Endothelial cell of umbilical vein (primary cell): ENCODE measurements around the gene NAT10. TPM values are rescaled to one million over a fixed set of nuclear protein-coding genes. Genes with fewer than 3 reads are reported as not detected.

Source experiments
- BruUV-seq: library from RNA; stranded (reverse); fragments of 400-500 nt; replicated peaks from 2 replicates; lab custom pipeline; 2021; lab: Mats Ljungman, UMichigan
- CTCF ChIA-PET: fragments of 300-600, 350-600 bp; sonication (Branson Sonifier 250); formaldehyde crosslinking; loops from one replicate; lab custom pipeline; 2021; ENCODE audit warnings: antibody characterized with exemption, inconsistent platforms; lab: Charles Lee
- POLR2A ChIA-PET: fragments of 300-600, 350-600 bp; sonication (Branson Sonifier 250); formaldehyde crosslinking; loops from one replicate; lab custom pipeline; 2021; ENCODE audit warnings: antibody characterized with exemption, inconsistent platforms; lab: Charles Lee
- DNase-seq: peaks from one replicate; pipeline ENCODE4 v3.0.0-alpha.2; 2011; ENCODE audit warnings: low read depth, low spot score
- FAIRE-seq: peaks from 2 replicates; lab custom pipeline; 2011; peaks lifted over from hg19 to GRCh38; lab: Jason Lieb, UNC
- H2AFZ ChIP-seq: 2 replicates; pipeline ENCODE4 v1.6.0; 2012; ENCODE audit warnings: low read depth, low read length, control low read depth, inconsistent platforms
- H3K27ac ChIP-seq: 2 replicates; pipeline ENCODE4 v1.5.1; 2011; ENCODE audit warnings: low read depth, mild to moderate bottlenecking, control low read depth, low read length, moderate library complexity; ENCODE audit not compliant: insufficient read depth
- H3K27me3 ChIP-seq, 2 experiments: 2 replicates each; pipeline versions ENCODE4 v1.6.0 to v1.6.1; 2011; ENCODE audit warnings: low read length in 2 of 2, mixed read lengths in 1 of 2; ENCODE audit not compliant: control insufficient read depth in 2 of 2, insufficient read depth in 2 of 2
- H3K36me3 ChIP-seq, 2 experiments: 2 replicates in 1 of 2; 3 replicates in 1 of 2; pipeline ENCODE4 v1.5.1; 2011; ENCODE audit warnings: low read length in 2 of 2, mild to moderate bottlenecking in 1 of 2, moderate library complexity in 1 of 2; ENCODE audit not compliant: control insufficient read depth in 2 of 2, insufficient read depth in 2 of 2; ENCODE audit errors: extremely low read depth in 1 of 2
- H3K4me1 ChIP-seq: 3 replicates; pipeline ENCODE4 v1.5.1; 2011; ENCODE audit warnings: mild to moderate bottlenecking, low read length; ENCODE audit not compliant: control insufficient read depth, insufficient read depth; ENCODE audit errors: extremely low read depth
- H3K4me2 ChIP-seq: 2 replicates; pipeline ENCODE4 v1.6.1; 2011; ENCODE audit warnings: low read length, control low read depth, mixed read lengths; ENCODE audit not compliant: insufficient read depth
- H3K4me3 ChIP-seq, 3 experiments: fragments of 200-600 bp in 1 of 3; sonication (generic), shearing (Covaris generic) in 1 of 3; replicated peaks in 1 of 3; 2 replicates each; pipeline ENCODE4 v1.5.1; 2011 to 2016; ENCODE audit warnings: control low read depth in 3 of 3, low read length in 3 of 3, mild to moderate bottlenecking in 2 of 3, inconsistent platforms in 1 of 3, low read depth in 1 of 3, moderate library complexity in 1 of 3; ENCODE audit not compliant: insufficient read depth in 1 of 3
- H3K79me2 ChIP-seq: 2 replicates; pipeline ENCODE4 v1.6.0; 2012; ENCODE audit warnings: low read length, inconsistent platforms; ENCODE audit not compliant: control insufficient read depth, insufficient read depth
- H3K9ac ChIP-seq: replicated peaks from 2 replicates; pipeline ENCODE3; 2011; ENCODE audit warnings: low read length, control low read depth; ENCODE audit not compliant: insufficient read depth; ENCODE audit errors: extremely low read depth
- H3K9me1 ChIP-seq: replicated peaks from 3 replicates; pipeline ENCODE4 v1.6.0; 2011; ENCODE audit warnings: mild to moderate bottlenecking, low read length; ENCODE audit not compliant: control insufficient read depth, insufficient read depth; ENCODE audit errors: extremely low read depth
- H3K9me3 ChIP-seq: replicated peaks from 2 replicates; pipeline ENCODE4 v1.5.1; 2012; ENCODE audit warnings: low read length, inconsistent platforms; ENCODE audit not compliant: control insufficient read depth, insufficient read depth
- H4K20me1 ChIP-seq: replicated peaks from 2 replicates; pipeline ENCODE3; 2011; ENCODE audit warnings: mild to moderate bottlenecking, low read length; ENCODE audit not compliant: control insufficient read depth, insufficient read depth; ENCODE audit errors: extremely low read depth
- CTCF ChIP-seq, 2 donors: IDR thresholded peaks; 1 replicate in 1 of 2; 2 replicates in 1 of 2; pipeline ENCODE4 v1.5.1; 2011; ENCODE audit warnings: low read length in 2 of 2, mild to moderate bottlenecking in 2 of 2, moderate library complexity in 2 of 2, control low read depth in 1 of 2, inconsistent platforms in 1 of 2, low read depth in 1 of 2; ENCODE audit not compliant: insufficient read depth in 1 of 2; ENCODE audit errors: extremely low read depth in 1 of 2
- EZH2 ChIP-seq: IDR thresholded peaks from 2 replicates; pipeline ENCODE4 v1.6.1; 2012; ENCODE audit warnings: borderline replicate concordance, low read depth, mild to moderate bottlenecking, moderate library complexity, low read length, inconsistent platforms; ENCODE audit not compliant: severe bottlenecking
- FOS ChIP-seq: IDR thresholded peaks from 2 replicates; pipeline ENCODE4 v1.6.1; 2011; ENCODE audit warnings: mild to moderate bottlenecking, low read length, moderate library complexity, borderline replicate concordance; ENCODE audit not compliant: insufficient read depth
- GATA2 ChIP-seq: IDR thresholded peaks from 2 replicates; pipeline ENCODE4 v1.7.0; 2011; ENCODE audit warnings: low read depth, mild to moderate bottlenecking, moderate library complexity, mixed read lengths, low read length; ENCODE audit not compliant: insufficient read length, insufficient read depth
- JUN ChIP-seq: IDR thresholded peaks from 2 replicates; pipeline ENCODE4 v1.6.1; 2011; ENCODE audit warnings: borderline replicate concordance, low read depth; ENCODE audit not compliant: insufficient read length, insufficient read depth
- MYC ChIP-seq: IDR thresholded peaks from one replicate; pipeline ENCODE4 v1.6.1; 2011; ENCODE audit warnings: mild to moderate bottlenecking, low read depth, low read length
- POLR2A ChIP-seq: IDR thresholded peaks from 2 replicates; pipeline ENCODE4 v1.6.1; 2012; ENCODE audit warnings: low read depth, mild to moderate bottlenecking, control low read depth, low read length
- POLR2AphosphoS5 ChIP-seq: IDR thresholded peaks from 2 replicates; pipeline ENCODE4 v1.6.1; 2012; ENCODE audit warnings: low read depth, mild to moderate bottlenecking, control low read depth, low read length, moderate library complexity; ENCODE audit not compliant: insufficient read depth
- dilution Hi-C: fragments of 300-500 bp; cut with MboI; formaldehyde crosslinking; loops from one replicate; pipeline ENCODE4 v1.15.0; 2019; ENCODE audit warnings: low sequenced_read_pairs; ENCODE audit not compliant: extremely low pct_ligation_motif_present
- intact Hi-C: fragments of 100-400 bp; cut with micrococcal nuclease; formaldehyde crosslinking; loops from one replicate; pipeline ENCODE4 v1.10.0; 2022
- polyA plus RNA-seq, 4 experiments: library from polyadenylated mRNA; depleted of rRNA in 3 of 4; stranded (reverse) in 3 of 4; unstranded in 1 of 4; fragments of >200 nt; gene quantifications; 2 replicates each; pipeline versions ENCODE4 v1.2.1 to v1.2.3, GENCODE V29; 2011 to 2012; ENCODE audit warnings: missing spikeins in 1 of 4
- total RNA-seq: library from RNA; stranded (reverse); gene quantifications from 2 replicates; pipeline ENCODE4 v1.2.3, GENCODE V29; 2021
- TF ChIP-seq, protein P1 (sequence below): IDR thresholded peaks from 2 replicates; pipeline ENCODE4 v1.6.1; 2011; ENCODE audit not compliant: insufficient read depth, insufficient read length

NAT10 gene
- total and polyA plus RNA-seq, 2 donors (not counting 3 experiments of a cell fraction or from before 2014, with no cell fraction given) = 32.0 to 57.6 TPM

DNA sequence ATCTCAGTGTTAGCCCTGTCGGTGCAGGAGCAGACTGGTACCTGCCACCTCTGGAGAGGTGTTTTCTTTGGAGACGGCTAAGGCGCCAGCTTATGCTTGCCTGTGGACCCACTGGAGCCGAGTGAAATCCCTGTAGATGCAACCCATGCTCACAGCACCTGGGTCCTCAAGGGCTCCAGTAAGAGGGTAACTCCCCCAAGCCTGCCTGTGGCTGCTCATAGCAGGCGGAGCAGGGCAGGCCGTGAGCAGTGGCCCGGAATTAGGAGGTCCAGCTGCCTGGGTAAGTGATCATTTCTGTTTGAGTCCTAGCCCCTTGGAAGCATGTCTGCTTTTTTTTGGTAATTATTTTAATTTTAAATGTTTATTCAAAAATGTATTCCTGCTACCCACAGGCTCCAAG lies 43.8 kb downstream of the NAT10 start:
- TF ChIP-seq JUN (no peak), FOS (no peak)
- Histone ChIP-seq H3K27ac (no peak overlapping the region), H3K4me3 (no peak overlapping the region), H3K79me2 (no peaks in the 10 kb centered on the region), H2AFZ (no peak overlapping the region), H3K4me2 (no peak overlapping the region), H3K9ac (no peak overlapping the region), H3K9me3 (no peaks in the 10 kb centered on the region), H4K20me1 (no peaks in the 10 kb centered on the region), H3K36me3 (peaks cover 13 to 18% of the 10 kb centered on the region in 2 experiments), H3K27me3 (no peaks in the 10 kb centered on the region), H3K4me1 (no peaks in the 10 kb centered on the region), H3K9me1 (no peaks in the 10 kb centered on the region)
- dilution Hi-C loops = no loop called here
- no peak for FAIRE-seq
- CTCF ChIA-PET = interaction anchor here (1.0 to 2.2 kb wide), 3 partner anchors 209 to 343 kb away, joined by 3 to 8 read pairs (median 4); partner anchors contain the start of gene ABTB2
- DNase-seq = no peak
- POLR2A ChIA-PET = no interaction called here
- intact Hi-C loops = no loop called here
- no TSS peak for BruUV-seq

- dilution Hi-C loops (no loop called here), intact Hi-C loops (no loop called here)
- Histone ChIP-seq H3K9ac (no peak overlapping the region), H3K9me1 (no peaks in the 10 kb centered on the region), H3K36me3 (peaks cover 11 to 18% of the 10 kb centered on the region in 2 experiments), H3K9me3 (no peaks in the 10 kb centered on the region), H3K27ac (no peak overlapping the region), H3K79me2 (no peaks in the 10 kb centered on the region), H3K27me3 (no peaks in the 10 kb centered on the region), H3K4me2 (no peak overlapping the region), H3K4me3 (no peak overlapping the region), H4K20me1 (no peaks in the 10 kb centered on the region), H2AFZ (no peak overlapping the region), H3K4me1 (no peaks in the 10 kb centered on the region)
- ChIA-PET POLR2A (no interaction called here), CTCF (interaction anchor here (0.5 to 2.2 kb wide), 5 partner anchors 25 to 344 kb away, joined by 3 to 8 read pairs (median 4); partner anchors contain the start of gene ABTB2)
- TF ChIP-seq FOS (no peak), CTCF (IDR thresholded peaks at IDR 0.05; ENCODE audit: extremely low read depth in 1 of 2, insufficient read depth in 1 of 2, low read depth in 1 of 2, low read length in 2 of 2) (no peak), MYC (no peak), POLR2AphosphoS5 (no peak), EZH2 (no peak), JUN (no peak), POLR2A (no peak), GATA2 (no peak)
- TF ChIP-seq, protein P1, sequence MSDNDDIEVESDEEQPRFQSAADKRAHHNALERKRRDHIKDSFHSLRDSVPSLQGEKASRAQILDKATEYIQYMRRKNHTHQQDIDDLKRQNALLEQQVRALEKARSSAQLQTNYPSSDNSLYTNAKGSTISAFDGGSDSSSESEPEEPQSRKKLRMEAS = no peak
- no TSS peak for BruUV-seq
- FAIRE-seq (no peak), DNase-seq (no peak)
Measured at GRCh38 chr11:34149786-34150185, 44.4 kb downstream of the NAT10 start.
